GM10847 (cell line): ENCODE results near the gene CPNE7.

ENCODE experiments used
- POLR2A ChIP-seq: IDR thresholded peaks from 2 replicates; pipeline ENCODE4 v1.6.1; 2011; ENCODE audit not compliant: insufficient read length; ENCODE audit errors: extremely low read depth

CPNE7 gene

DNA sequence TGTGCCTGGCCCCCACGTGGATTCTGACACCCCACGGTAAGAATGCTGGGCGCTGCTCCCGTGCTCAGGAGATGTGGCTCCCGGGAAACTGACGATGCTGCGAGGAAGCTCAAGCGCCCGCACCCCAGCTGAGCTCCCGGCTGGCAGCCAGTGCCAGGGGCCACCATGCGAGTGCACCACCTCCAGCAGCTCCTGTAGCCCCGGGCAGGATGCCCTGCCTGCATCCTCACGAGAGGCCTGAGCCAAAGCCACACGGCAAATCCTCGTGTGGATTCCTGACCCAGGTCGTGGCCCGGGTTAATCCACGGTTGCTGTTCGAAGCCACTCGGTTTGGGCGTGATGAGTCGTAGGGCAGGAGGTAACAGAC lies 26.3 kb downstream of the CPNE7 start:
- TF ChIP-seq POLR2A, result no peak

DNA sequence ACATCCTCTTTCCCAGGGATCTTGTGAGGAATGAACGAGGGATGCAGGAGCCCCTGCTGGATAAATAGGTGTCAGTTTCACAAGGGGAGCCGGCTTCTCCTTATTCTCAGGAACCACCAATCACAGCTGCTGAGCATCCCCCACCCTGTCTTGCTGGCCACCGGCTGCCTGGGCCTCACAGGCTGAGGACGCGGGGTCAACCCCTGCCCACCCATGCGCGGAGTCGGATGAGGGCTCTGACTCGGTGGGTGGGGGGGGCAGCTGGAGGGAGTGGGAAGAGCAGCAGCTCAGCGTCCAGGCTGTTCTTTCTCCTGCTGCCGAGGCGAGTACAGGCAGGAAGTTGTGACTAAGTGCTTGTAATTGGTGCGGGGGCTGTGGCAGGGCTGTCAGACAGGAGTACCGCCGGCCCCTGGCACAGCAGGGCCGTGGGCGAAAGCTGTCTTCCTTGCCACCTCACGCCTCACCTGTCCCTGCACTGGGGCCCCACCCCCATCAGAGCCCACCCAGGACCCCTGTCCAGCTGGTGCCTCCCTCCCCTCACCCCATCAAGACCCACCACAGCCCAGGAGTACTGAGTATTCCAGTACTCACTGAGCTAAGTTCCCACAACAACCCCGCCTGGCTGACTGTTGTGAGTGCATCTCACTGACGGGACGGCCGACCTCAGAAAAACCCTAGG lies 26.9 kb downstream of the CPNE7 start:
- no peak for TF ChIP-seq POLR2A

DNA sequence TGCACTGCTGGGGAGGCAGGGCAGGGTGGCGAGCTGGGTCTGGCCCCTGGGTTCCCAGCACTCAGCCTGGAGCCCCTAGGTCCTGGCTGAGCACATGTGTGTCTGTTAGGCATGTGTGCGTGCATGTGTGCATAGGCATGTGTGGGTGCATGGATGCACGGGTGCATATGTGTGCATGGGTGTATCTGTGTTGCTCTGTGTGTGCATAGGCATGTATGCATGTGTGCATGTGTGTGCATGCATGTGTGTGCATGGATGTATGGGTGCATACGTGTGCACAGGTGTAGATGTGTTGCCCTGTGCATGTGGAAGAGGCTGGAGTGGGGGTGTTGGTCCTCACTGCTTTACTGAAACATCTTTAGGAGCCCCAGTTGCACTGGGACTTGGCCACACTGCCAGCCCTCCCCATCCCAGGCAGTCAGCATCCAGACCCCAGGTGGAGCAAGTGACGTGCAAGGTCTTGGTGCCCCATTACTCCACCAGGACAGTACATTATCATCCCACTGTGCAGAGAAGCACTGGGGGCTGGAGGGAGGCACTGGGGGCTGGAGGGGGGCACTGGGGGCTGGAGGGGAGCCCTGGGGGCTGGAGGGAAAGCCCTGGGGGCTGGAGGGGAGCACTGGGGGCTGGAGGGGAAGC lies 27.5 kb downstream of the CPNE7 start:
- no peak for TF ChIP-seq POLR2A

DNA sequence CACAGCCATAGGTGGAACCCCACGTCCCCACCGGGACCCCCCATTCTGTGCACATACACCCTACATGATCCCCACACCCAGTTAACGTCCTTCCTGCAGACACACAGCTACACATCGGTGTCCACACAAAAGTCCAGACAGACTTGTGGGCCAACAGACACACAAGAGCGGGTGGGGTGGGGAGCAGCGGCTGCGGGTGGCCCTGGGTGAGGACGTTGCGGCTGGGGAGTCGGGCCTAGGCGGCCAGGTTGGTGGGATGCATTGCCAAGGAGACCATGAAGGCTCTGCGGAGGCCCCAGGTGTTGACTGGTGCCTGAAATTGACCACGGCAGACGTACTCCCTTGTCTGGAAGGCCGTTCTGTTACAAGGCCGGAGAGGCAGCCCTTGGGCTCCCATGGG lies 29.2 kb downstream of the CPNE7 start:
- TF ChIP-seq POLR2A, result no peak

DNA sequence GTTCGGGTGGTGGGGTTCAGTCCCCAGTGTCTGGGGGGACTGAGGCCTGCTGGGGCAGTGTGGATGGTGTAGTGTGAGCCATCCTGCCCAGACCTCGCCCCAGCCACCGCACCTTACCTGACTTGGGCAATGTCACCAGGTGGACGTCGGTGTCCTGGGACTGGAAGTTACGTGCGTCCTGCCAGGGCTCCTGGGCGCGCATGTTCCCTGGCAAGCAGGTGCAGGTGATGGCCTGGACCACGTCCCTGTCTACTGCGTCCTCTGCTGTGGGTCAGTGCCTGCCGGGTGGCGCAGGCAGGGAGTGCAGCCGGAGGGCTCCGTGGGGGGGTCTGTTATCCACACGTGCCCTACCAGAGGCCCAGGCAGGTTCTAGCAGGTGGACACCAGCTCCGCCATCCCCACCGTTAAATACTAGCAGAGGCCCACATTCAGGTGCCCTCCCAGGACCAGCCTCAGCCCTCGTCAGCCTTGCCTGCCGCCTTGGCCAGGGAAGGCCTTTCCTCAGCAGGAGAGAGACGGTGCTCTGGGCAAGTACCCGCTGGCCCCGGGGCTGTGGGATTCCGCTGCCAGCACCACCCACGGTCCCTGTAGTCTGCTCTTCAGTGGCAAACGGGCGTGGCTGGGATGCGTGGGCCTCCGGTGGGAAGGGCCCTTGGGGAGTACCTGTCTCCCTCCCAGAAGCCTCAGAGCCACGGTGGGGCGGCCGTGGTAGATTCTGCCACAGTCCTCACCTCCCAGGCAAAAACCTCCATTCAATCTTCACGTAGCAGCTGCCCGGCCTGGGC lies 29.8 kb downstream of the CPNE7 start:
- no peak for TF ChIP-seq POLR2A

DNA sequence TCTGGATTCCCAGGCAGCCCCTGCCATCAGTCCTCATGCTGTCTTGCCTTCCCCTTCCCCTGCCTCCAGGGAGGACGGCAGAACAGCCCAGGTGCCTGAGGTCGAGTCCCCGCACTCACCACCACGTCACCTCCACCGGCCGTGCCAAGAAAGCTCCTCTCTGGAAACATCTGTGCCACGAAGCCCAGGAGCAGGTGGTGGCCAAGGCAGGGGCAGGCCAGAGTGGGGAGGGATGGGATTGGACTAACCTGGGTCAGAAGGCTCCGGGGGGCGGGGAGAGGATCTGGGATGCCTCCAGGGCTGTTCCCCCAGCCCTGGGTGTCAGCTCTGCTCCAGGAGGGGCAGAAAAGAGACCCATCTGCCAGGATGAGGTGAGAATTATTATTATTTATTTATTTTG lies 30.4 kb downstream of the CPNE7 start:
- no peak for TF ChIP-seq POLR2A

DNA sequence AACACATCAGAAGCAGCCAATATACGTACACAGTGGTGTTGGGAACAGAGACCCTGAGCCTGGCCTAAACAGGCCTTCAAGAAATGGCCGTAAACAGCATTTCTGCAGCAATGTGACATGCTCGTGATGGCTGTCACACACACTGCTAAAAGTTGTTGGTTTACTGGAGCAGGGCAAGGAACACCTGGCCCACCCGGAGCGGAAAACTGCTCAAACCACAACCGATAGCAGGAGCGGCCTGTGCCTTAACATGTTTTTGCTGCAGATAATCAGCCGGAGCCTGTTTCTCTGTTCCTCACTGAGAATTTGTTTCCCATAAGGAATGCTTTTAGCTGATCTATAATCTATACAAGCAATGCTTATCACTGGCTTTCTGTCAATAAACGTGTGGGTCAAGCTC lies 31.9 kb downstream of the CPNE7 start:
- no peak for TF ChIP-seq POLR2A

DNA sequence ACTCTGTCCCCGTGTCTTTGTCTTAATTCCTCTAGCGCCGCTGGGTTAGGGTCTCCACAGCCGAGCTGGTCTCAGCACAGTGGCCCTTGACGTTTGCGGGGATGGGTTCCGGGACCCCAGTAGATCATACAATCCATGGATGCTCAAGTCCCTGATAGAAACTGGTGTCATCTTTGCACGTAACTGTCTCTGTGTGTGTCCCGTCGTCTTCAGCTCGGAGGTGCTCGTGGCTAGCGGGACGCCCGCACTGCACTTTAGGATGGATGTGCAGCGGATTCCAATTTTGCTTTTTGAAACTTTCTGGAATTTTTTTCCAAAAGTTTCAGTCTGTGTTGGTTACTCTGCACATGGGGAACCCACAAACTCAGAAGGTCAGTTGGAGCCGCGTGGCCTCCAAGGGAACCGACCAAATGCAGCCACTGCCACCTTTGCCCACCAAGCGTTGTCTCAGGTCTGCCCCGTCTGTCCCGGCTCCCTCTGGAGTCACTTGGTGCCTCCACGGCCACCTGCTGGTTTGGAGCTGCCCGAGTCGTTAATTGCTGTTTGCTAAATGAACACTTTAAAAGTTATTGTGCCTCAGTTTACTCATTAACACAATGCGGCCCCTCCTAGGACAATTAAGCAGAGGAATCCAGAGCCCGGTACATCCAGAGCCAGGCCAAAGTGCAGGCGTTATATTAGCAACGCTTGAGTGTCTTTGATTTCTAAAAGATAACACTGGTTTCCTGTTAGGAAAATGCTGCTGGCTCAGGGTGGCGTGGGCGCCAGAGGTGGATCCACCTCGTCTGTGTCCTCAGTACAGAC lies 32.6 kb downstream of the CPNE7 start:
- no peak for TF ChIP-seq POLR2A

DNA sequence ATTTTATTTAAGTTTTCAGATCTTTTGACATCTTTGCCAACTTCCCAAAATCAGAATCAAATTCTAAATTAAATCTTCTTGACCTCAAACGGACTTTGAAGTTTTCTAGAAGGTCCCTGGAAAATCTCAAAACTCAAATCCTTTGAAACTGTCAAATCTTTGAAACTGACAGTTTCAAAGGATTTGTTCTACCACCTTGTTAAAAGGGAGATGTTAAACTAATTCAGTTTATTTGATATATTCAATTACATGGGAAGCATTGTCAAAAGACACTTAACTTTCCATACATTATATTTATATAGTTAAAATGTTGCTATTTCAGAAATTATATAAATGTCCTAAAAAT lies 34.5 kb downstream of the CPNE7 start:
- no peak for TF ChIP-seq POLR2A

DNA sequence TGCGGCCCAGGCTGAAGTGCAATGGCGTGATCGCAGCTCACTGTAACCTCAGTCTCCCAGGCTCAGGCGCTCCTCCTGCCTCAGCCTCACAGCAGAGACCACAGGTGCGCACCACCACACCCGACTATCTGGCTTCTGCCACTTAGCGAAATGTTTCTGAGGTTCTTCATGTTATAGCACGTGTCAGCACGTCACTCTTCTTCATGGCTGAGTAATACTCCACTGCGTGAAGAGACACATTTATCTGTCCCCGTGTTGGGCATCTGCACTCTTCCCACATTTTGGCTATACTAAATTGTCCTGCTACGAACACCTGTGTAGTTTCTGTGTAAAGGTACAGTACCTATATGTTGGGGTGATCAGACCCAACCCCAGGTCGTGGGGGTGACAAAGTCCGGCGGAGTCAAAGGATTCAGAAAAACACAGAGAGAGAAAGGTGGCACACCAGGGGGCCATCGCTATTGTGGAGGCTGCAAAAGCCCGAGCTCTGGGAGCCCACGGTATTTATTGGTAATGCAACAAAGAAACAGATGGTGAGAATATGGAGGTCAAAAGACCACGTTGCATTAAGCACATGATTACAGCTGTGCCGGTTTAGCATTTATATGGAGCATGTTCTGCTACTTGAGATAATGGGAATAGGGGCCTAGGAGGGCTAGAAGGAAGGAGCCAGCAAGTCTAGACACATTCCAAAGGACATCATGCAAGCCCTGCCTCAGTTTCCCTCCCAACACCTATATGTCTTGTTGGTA lies 37.0 kb downstream of the CPNE7 start:
- no peak for TF ChIP-seq POLR2A

DNA sequence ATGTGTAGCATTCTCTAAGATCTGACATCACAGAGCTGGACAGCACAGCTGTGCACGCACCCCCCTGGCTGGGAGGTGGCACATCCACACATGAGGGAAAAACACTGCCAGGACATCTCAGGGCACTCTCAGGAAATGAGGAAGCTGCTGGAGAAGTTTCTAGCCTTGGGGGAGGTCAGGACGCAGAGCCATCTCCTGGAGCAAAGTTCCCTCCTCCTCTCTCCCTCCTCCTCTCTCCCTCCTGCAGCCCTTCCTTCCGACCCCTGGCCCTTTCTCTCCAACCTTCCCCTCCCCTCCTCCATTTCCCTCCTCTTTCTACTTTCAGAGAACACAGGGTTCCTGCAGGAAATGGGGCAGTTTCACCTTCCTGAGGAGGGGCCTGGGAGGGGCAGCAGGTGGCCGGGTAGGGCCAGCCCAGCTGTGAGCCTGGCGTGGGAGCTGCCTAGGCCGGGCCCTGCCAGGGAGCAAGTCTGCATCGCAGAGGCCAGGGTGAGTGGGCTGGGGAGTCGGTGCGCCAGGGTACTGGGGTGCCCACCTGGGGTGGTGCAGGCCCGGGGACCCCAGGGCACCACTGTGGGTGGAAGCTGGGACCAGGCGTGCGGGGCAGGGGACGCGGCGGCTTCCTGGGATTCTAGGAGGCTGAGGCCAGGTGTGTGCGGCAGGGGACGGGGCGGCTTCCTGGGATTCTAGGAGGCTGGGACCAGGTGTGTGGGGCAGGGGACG lies 37.8 kb downstream of the CPNE7 start, which contains the start of gene DPEP1:
Gene DPEP1 (plus strand): TSS at position 412 of the 723 bp plus-strand sequence. CDS start 16,769 bp downstream, outside the sequence.
- no peak for TF ChIP-seq POLR2A

DNA sequence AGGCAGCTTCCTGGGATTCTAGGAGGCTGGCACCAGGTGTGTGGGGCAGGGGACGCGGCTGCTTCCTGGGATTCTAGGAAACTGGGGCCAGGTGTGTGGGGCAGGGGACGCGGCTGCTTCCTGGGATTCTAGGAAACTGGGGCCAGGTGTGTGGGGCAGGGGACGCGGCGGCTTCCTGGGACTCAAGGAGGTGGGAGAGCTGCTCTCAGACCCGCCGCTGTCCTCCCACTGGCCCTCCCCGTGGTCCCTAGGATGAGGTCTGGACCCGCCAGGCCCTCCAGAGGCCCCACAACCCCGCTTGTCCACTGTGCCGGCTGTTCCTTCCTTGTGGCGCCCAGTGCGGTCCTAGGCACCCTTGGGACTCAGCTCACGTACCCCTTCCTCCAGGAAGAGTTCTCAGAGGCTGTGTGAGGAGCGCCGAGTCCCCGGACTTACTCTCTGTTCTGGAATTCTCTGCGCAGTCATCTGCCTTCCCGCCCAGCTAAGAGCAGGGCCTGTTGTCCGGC lies 38.4 kb downstream of the CPNE7 start:
- no peak for TF ChIP-seq POLR2A

DNA sequence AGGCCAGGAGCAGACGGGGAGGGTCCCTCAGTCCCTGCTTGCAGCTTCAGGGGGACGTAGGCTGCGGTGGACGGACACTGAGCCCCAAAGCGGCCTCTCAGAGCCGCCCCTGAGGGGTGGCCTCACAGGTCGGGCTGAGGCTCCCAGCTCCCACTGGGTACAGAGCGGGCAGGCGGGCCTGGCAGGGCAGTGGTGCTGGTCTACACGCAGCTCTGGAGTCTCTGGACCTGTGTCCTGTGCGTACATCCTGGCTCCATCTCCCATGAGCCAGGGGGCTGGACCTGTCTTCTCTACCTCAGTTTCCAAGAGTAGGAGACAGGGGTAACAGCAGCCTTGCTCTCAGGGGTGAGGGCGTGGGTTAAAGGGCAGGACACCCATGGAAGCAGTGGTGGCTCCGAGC lies 39.6 kb downstream of the CPNE7 start:
- no peak for TF ChIP-seq POLR2A

DNA sequence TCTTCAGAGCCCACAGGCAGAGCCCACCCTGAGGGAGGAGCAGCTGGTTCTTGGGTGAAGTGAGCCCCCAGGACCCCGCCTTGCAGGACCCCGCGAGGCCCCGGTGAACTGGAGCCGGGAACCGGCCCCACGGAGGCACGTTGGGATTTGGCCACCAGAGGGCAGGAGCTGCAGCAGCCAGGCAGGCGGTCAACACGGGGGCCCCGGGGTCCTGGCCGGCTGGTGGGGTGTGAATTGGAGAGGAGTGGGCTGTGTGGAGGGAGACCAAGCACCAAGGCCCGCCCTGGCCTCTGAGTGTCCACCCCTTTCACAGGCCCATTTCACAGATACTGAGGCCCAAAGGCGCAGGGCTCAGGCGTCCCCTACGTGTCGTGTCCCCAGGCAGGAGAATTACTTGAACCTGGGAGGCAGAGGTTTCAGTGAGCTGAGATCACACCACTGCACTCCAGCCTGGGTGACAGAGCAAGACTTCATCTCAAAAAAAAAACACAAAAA lies 40.1 kb downstream of the CPNE7 start:
- no peak for TF ChIP-seq POLR2A

DNA sequence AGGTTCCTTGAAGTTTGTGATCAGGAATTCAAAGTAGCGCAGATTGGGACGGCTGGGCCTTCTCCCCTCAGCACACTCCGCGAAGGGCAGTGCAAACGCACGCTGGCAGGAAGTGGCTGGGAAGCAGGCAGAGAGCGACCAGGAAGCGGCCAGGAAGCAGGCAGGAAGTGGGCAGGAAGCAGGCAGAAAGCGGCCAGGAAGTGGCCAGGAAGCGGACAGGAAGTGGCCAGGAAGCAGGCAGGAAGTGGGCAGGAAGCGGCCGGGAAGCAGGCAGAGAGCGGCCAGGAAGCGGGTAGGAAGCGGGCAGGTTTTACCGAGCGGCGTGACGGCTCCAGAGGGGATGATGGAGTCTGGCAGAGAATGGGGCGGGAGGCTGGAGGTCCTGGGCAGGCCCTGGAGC lies 41.1 kb downstream of the CPNE7 start:
- no peak for TF ChIP-seq POLR2A
